AG09309 (cell line): ENCODE measurements around the gene CABP7.
"Not testable (repeated sequence)": the region's sequence is repeated elsewhere in the genome, so short reads cannot be mapped to it uniquely, and the experiment has no call there.

Experiments used
- DNase-seq: peaks from one replicate; pipeline ENCODE4 v3.0.0-alpha.2; 2010; ENCODE audit warnings: low read depth
- H3K4me3 ChIP-seq: 2 replicates; pipeline ENCODE4 v1.5.1; 2011; ENCODE audit warnings: mild to moderate bottlenecking, low read depth, low read length, moderate library complexity; ENCODE audit not compliant: control insufficient read depth
- CTCF ChIP-seq: IDR thresholded peaks from 2 replicates; pipeline ENCODE4 v1.5.1; 2011; ENCODE audit warnings: mild to moderate bottlenecking, low read depth, low read length, inconsistent platforms; ENCODE audit not compliant: insufficient read depth, control insufficient read depth; ENCODE audit errors: missing control alignments

Gene CABP7

GRCh38 chr22:29753808-29754657 lies 34.2 kb downstream of the CABP7 start:
- TF ChIP-seq CTCF = no peak
- no peak overlapping the region for H3K4me3 ChIP-seq
- no peak for DNase-seq

- H3K4me3 ChIP-seq, DNase-seq: not testable (repeated sequence)
Measured at GRCh38 chr22:29754658-29755395, 35.0 kb downstream of the CABP7 start.

DNA sequence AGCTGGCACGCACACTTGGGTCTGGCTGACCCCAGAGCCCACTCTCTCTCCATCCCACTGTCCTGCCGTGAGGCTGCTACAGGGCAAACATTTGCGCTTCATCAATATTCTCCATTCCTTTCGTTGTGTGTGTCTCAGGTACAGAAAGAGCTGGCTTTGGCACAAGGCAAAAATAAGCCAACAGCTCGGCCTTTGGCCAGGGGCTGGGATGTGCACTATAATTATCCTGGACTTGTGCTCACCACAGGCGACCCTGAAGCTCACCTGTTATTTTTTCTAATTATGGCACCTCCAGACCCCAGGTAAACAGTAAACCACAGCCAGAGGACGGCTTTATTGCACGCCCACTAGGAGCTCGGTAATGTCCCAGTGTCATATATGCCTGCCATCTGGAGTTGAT lies 36.1 kb downstream of the CABP7 start:
- no peak overlapping the region for H3K4me3 ChIP-seq
- no peak for DNase-seq
- no peak for TF ChIP-seq CTCF

GRCh38 chr22:29756341-29756740 lies 36.5 kb downstream of the CABP7 start:
- no peak for TF ChIP-seq CTCF
- no peak for DNase-seq
- H3K4me3 ChIP-seq = no peak overlapping the region

GRCh38 chr22:29757096-29757495 lies 37.3 kb downstream of the CABP7 start:
- DNase-seq = no peak
- no peak overlapping the region for H3K4me3 ChIP-seq
- no peak for TF ChIP-seq CTCF

DNA sequence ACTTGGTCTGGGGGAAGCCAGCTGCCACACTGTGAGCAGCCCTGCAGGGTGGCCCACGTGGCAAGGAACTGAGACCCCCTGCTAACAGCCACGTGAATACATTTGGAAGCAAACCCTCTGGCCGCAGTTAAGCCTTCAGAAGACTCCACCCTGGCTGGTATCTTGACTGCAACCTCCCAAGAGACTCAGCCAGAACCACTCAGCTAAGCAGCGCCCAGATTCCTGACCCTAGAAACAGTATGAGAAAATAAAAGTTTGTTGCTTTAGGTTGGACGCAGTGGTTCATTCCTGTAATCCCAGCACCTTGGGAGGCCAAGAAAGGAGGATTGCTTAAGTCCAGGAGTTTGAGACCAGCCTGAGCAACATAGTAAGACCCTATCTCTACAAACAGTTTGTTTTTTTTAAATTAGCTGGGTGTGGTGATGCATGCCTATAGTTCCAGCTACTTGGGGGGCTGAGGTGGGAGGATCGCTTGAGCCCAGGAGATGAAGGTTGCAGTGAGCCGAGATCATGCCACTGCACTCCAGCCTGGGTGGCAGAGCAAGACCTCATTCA lies 38.3 kb downstream of the CABP7 start:
- TF ChIP-seq CTCF = no peak
- DNase-seq = no peak
- no peak overlapping the region for H3K4me3 ChIP-seq

GRCh38 chr22:29758959-29759358 lies 39.2 kb downstream of the CABP7 start:
- no peak overlapping the region for H3K4me3 ChIP-seq
- no peak for DNase-seq
- TF ChIP-seq CTCF = no peak
